Mammary epithelial cell (primary cell): ENCODE results near the gene BSX.

Source experiments
- EZH2 ChIP-seq: IDR thresholded peaks from 2 replicates; pipeline ENCODE4 v1.6.1; 2012; ENCODE audit warnings: low read length, inconsistent platforms, borderline replicate concordance
- TF ChIP-seq, protein P1 (sequence below), 2 donors: IDR thresholded peaks in 1 of 2; conservative IDR thresholded peaks in 1 of 2; 2 replicates each; pipeline ENCODE4 v1.5.1; 2011 to 2012; ENCODE audit warnings: inconsistent platforms in 2 of 2, low read length in 2 of 2, mild to moderate bottlenecking in 2 of 2, control low read depth in 1 of 2, low read depth in 1 of 2; ENCODE audit not compliant: insufficient read depth in 1 of 2; ENCODE audit errors: extremely low read depth in 1 of 2

- TF ChIP-seq, protein P1, sequence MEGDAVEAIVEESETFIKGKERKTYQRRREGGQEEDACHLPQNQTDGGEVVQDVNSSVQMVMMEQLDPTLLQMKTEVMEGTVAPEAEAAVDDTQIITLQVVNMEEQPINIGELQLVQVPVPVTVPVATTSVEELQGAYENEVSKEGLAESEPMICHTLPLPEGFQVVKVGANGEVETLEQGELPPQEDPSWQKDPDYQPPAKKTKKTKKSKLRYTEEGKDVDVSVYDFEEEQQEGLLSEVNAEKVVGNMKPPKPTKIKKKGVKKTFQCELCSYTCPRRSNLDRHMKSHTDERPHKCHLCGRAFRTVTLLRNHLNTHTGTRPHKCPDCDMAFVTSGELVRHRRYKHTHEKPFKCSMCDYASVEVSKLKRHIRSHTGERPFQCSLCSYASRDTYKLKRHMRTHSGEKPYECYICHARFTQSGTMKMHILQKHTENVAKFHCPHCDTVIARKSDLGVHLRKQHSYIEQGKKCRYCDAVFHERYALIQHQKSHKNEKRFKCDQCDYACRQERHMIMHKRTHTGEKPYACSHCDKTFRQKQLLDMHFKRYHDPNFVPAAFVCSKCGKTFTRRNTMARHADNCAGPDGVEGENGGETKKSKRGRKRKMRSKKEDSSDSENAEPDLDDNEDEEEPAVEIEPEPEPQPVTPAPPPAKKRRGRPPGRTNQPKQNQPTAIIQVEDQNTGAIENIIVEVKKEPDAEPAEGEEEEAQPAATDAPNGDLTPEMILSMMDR (conservative IDR thresholded peaks at IDR 0.05 in 1 of 2, IDR thresholded peaks at IDR 0.05 in 1 of 2; ENCODE audit: extremely low read depth in 1 of 2, insufficient read depth in 1 of 2, low read depth in 1 of 2, low read length in 2 of 2), result no peak
- peak; percentile 87 for TF ChIP-seq EZH2
Observed at GRCh38 chr11:122983438-122984185, 2.0 kb upstream of the BSX start.
